A673 (cell line): ENCODE results near the gene TMA7B.

Source experiments
- EZH2 ChIP-seq: fragments of 200-600 bp; sonication (generic); IDR thresholded peaks from 2 replicates; pipeline ENCODE4 v1.6.1; 2017; ENCODE audit warnings: borderline replicate concordance, low read depth, mild to moderate bottlenecking, mixed read lengths, antibody characterized with exemption, low read length; ENCODE audit not compliant: poor library complexity, severe bottlenecking
- TF ChIP-seq, protein P1 (sequence below): fragments of 300-800, 200-600 bp; sonication (generic); conservative IDR thresholded peaks from 2 replicates; pipeline ENCODE4 v1.5.1; 2017; ENCODE audit warnings: low read depth, mild to moderate bottlenecking, antibody characterized with exemption, low read length, moderate library complexity, mixed read lengths

DNA sequence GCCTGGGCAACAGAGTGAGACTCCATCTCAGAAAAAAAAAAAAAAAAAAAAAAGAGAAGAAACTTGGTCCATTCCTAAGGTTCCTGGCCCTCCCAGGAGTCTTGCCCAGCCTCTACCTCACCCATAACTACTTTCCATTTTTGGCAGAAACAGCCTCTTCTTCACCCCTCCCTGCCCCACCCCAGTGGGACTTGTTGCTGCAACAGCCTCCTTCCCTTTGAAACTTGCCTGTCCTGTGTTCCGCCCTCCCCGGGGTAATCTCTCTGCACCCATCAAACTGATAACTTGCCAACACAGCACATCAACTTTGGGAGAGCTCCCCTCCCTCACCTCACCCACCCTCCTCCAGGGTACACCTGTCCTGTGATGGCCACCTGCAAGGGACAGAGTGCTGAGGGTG is 24.5 kb downstream of the TMA7B start:
- TF ChIP-seq, protein P1, sequence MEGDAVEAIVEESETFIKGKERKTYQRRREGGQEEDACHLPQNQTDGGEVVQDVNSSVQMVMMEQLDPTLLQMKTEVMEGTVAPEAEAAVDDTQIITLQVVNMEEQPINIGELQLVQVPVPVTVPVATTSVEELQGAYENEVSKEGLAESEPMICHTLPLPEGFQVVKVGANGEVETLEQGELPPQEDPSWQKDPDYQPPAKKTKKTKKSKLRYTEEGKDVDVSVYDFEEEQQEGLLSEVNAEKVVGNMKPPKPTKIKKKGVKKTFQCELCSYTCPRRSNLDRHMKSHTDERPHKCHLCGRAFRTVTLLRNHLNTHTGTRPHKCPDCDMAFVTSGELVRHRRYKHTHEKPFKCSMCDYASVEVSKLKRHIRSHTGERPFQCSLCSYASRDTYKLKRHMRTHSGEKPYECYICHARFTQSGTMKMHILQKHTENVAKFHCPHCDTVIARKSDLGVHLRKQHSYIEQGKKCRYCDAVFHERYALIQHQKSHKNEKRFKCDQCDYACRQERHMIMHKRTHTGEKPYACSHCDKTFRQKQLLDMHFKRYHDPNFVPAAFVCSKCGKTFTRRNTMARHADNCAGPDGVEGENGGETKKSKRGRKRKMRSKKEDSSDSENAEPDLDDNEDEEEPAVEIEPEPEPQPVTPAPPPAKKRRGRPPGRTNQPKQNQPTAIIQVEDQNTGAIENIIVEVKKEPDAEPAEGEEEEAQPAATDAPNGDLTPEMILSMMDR, result no peak
- no peak for TF ChIP-seq EZH2
